ENCODE measurements around the gene IFT57. TPM values are rescaled to one million over a fixed set of nuclear protein-coding genes. Genes with fewer than 3 reads are reported as not detected.

Gene IFT57
- total RNA-seq, 1 donor from 2014 or later = 128 TPM

DNA sequence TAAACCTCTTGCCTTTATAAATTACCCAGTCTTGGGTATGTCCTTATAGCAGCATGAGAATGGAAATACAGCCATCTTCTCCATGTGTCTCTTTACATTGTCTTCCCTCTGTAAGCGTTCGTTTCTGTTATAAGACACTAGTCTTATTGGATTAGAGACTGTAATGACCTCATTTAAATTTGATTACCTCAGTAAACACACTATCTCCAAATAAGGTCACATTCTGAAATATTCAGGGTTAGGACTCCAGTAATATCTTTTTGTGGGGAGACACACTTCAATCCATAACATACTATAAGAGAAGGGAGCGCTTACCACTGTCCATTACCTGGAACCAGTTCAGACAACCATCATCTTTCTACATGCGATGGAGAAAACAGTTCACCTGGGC is 97.1 kb downstream of the IFT57 start:
- no peaks in the 10 kb centered on the region for H3K36me3 ChIP-seq
- no peaks in the 10 kb centered on the region for H3K9me3 ChIP-seq
- intact Hi-C loops (cut with DNase I) = no loop called here
- ATAC-seq (no peak), DNase-seq (no peak)
- no peak overlapping the region for H3K4me3 ChIP-seq
- no peaks in the 10 kb centered on the region for H3K27me3 ChIP-seq (ENCODE audit: low read depth)
- H3K27ac ChIP-seq = peak overlapping the region; percentile 75
- peaks cover 12% of the 10 kb centered on the region for H3K4me1 ChIP-seq
- TF ChIP-seq, protein P1, sequence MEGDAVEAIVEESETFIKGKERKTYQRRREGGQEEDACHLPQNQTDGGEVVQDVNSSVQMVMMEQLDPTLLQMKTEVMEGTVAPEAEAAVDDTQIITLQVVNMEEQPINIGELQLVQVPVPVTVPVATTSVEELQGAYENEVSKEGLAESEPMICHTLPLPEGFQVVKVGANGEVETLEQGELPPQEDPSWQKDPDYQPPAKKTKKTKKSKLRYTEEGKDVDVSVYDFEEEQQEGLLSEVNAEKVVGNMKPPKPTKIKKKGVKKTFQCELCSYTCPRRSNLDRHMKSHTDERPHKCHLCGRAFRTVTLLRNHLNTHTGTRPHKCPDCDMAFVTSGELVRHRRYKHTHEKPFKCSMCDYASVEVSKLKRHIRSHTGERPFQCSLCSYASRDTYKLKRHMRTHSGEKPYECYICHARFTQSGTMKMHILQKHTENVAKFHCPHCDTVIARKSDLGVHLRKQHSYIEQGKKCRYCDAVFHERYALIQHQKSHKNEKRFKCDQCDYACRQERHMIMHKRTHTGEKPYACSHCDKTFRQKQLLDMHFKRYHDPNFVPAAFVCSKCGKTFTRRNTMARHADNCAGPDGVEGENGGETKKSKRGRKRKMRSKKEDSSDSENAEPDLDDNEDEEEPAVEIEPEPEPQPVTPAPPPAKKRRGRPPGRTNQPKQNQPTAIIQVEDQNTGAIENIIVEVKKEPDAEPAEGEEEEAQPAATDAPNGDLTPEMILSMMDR (IDR thresholded peaks at IDR 0.05) = no peak

DNA sequence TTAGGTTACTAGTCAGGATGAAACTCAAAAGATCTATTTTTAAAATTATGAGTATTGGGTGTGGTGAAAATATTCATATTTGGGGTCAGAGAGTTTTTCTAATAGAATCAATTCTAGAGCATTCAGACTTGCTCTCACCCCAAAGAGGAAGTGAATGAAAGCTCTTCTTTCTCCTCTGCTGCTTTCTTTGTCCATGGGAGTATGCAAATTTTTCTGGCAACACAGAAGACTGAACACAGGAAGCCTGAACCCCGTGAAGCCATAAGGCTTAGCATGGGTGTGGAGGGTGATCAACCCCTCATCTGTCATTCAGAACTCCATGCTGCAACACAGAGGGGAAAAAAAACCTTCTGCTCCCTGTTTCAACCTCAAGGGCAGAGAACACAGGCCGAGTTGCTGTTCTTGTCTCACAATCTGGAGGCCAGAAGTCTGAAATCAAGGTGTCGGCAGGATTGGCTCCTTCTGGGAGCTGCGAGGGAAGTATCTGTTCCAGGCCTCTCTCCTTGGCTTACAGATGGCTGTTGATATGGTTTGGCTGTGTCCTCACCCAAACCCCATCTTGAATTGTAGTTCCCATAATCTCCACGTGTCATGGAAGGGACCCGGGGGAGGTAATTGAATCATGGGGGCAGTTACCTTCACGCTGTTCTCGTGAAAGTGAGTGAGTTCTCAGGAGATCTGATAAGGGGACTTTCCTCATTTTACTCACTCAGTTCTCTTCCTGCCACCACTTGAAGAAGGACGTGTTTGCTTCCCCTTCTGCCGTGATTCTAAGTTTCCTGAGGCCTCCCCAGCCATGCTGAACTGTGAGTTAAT is 97.7 kb downstream of the IFT57 start:
- Histone ChIP-seq H3K27me3 (ENCODE audit: low read depth) (no peaks in the 10 kb centered on the region), H3K36me3 (no peaks in the 10 kb centered on the region), H3K9me3 (no peaks in the 10 kb centered on the region), H3K27ac (peak overlapping the region; percentile 75), H3K4me3 (no peak overlapping the region), H3K4me1 (peaks cover 12% of the 10 kb centered on the region)
- DNase-seq (no peak), ATAC-seq (peak; percentile 32 to 62)
- intact Hi-C loops (cut with DNase I) = no loop called here
- TF ChIP-seq, protein P1 (IDR thresholded peaks at IDR 0.05) = no peak

GRCh38 chr3:108123326-108123725 is 98.9 kb downstream of the IFT57 start:
- no peaks in the 10 kb centered on the region for H3K9me3 ChIP-seq
- H3K4me1 ChIP-seq = peaks cover 12% of the 10 kb centered on the region
- H3K27ac ChIP-seq = no peak overlapping the region
- TF ChIP-seq, protein P1 (IDR thresholded peaks at IDR 0.05) = no peak
- intact Hi-C loops (cut with DNase I) = no loop called here
- DNase-seq (no peak), ATAC-seq (no peak)
- H3K27me3 ChIP-seq (ENCODE audit: low read depth) = no peaks in the 10 kb centered on the region
- no peak overlapping the region for H3K4me3 ChIP-seq
- H3K36me3 ChIP-seq = no peaks in the 10 kb centered on the region

- H3K4me3 ChIP-seq = no peak overlapping the region
Observed at GRCh38 chr3:108122276-108122675, 99.9 kb downstream of the IFT57 start.

DNA sequence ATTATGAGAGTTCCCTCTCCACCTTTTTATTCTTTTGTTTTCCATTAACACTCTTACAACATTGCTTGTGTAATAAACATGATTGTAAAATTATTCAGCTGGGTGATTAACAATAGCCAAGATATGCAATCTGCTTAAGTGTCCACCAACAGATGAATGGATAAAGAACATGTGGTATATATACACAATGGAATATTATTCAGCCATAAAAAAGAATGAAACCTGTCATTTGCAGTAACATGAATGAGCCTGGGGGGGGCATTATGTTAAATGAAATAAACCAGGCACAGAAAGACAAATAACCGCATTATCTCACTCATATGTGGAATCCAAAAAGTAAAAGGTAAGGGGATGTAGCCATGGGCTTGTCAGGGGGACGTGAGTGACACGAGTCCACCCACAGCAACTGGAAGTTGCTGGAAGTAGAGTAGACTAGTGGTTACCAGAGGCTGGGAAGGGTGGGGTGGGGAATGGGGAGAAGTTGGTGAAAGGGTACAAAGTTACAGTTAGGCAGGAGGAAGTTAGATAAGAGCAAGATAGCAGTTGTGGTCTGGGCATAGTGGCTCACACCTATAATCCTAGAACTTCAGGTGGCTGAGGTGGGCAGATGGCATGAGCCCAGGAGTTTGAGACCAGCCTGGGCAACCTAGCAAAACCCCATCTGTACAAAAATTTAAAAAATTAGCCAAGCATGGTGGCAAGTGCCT is 102.7 kb downstream of the IFT57 start:
- Histone ChIP-seq H3K4me1 (no peaks in the 10 kb centered on the region), H3K9me3 (no peaks in the 10 kb centered on the region), H3K4me3 (no peak overlapping the region), H3K27me3 (ENCODE audit: low read depth) (no peaks in the 10 kb centered on the region), H3K36me3 (no peaks in the 10 kb centered on the region), H3K27ac (no peak overlapping the region)
- intact Hi-C loops (cut with DNase I) = no loop called here
- TF ChIP-seq, protein P1 (IDR thresholded peaks at IDR 0.05) = no peak
- ATAC-seq = no peak
- DNase-seq = no peak

More at GRCh38 chr3:108122276-108122675, 99.9 kb downstream of the IFT57 start:
- no peaks in the 10 kb centered on the region for H3K9me3 ChIP-seq
- no peaks in the 10 kb centered on the region for H3K27me3 ChIP-seq (ENCODE audit: low read depth)
- TF ChIP-seq, protein P1 (IDR thresholded peaks at IDR 0.05) = no peak
- H3K36me3 ChIP-seq = no peaks in the 10 kb centered on the region
- ATAC-seq = no peak
- peaks cover 7% of the 10 kb centered on the region for H3K4me1 ChIP-seq
- intact Hi-C loops (cut with DNase I) = no loop called here
- DNase-seq = no peak
- no peak overlapping the region for H3K27ac ChIP-seq
